ENCODE data around the gene ADRB2. TPM values are rescaled to one million over a fixed set of nuclear protein-coding genes. Genes with fewer than 3 reads are reported as not detected.

Gene ADRB2
- total RNA-seq, 1 donor from 2014 or later = 5.1 TPM

DNA sequence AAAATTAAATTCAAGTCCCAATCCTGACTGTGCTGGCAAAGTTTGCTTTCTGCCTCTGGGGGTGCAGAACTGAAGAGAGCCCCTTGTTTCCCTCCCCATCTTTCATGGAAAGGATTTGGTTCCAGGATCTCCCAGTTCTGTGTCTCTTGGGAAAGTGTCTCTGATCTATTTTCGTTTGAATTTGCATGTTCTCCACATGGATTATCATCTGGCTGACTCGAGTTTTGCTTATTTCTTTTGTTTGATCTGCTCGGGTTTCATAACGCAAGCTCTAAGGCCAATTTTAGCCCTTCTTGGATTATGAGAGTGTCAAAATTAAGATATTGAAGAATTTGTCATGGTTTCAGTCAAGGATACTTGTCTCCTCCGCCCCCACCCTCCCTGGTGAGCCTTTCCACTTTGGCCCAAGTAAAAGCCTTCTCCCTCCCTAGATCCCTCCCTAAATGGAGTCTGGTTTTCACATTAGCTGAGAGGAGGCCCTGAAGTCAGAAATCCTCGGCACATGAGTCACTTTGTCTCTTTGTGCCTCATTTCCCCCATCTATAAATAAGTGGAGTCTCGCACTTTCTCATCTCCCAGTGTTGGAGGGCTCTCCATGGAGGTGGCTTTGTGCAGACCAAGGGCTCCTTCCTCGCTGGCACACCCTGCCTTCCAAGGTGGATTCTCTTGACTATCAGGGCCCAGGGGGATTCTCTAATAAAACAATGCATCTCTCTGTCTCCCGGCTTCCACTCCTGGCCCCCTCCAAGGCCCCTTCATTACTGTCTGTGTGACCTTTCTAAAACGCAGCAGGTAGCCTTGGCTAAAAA, 17.3 kb downstream of the ADRB2 start:
- Histone ChIP-seq H3K27me3 (ENCODE audit: low read depth) (no peaks in the 10 kb centered on the region), H3K4me1 (peaks cover 77% of the 10 kb centered on the region), H3K36me3 (no peaks in the 10 kb centered on the region), H3K4me3 (no peak overlapping the region), H3K27ac (replicated peaks) (peak overlapping the region; percentile 62), H3K9me3 (replicated peaks) (no peaks in the 10 kb centered on the region)
- TF ChIP-seq, protein P1, sequence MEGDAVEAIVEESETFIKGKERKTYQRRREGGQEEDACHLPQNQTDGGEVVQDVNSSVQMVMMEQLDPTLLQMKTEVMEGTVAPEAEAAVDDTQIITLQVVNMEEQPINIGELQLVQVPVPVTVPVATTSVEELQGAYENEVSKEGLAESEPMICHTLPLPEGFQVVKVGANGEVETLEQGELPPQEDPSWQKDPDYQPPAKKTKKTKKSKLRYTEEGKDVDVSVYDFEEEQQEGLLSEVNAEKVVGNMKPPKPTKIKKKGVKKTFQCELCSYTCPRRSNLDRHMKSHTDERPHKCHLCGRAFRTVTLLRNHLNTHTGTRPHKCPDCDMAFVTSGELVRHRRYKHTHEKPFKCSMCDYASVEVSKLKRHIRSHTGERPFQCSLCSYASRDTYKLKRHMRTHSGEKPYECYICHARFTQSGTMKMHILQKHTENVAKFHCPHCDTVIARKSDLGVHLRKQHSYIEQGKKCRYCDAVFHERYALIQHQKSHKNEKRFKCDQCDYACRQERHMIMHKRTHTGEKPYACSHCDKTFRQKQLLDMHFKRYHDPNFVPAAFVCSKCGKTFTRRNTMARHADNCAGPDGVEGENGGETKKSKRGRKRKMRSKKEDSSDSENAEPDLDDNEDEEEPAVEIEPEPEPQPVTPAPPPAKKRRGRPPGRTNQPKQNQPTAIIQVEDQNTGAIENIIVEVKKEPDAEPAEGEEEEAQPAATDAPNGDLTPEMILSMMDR (IDR thresholded peaks at IDR 0.05; ENCODE audit: borderline replicate concordance) = no peak
- intact Hi-C loops (cut with micrococcal nuclease) = no loop called here
- DNase-seq = no peak

DNA sequence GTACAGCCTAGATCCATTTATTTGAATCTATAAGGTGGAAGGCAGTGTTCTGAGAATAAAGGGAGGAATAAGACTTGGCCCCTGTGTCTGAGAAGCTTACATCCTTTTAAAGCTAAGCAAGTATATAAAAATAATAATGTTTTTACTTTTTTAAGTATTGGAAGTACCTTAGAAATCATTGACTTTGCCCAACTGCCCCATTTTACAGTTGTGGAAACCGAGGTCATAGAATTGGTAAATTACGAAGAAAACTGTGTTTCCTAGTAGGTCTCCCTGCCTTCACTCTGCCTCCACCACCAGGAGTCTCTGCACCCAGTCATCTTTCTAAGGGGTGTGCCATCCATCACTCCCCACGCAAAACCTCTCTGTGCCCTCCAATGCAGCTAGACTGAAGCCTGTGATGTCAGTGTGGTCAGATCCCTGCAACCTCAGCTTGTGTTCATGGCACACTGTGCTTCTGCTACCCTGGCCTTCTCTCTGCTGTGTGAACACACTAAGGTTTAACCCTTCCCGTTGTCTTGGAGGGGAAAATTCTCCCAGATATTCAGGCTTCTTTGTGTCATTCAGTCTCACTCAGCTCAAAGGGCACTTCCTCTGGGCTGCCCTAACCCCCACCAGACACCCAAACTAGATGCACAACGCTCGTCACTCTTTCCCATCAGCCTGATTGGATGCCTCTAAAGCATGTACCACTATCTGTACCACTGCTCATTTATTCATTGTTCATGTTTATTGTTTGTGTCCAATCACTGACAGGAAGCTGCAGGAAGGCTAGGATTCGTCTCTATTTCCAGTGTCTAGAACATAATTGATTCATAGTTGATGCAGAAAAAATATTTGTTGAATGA, 18.2 kb downstream of the ADRB2 start:
- intact Hi-C loops (cut with micrococcal nuclease) = no loop called here
- Histone ChIP-seq H3K36me3 (no peaks in the 10 kb centered on the region), H3K4me1 (peaks cover 71% of the 10 kb centered on the region), H3K4me3 (no peak overlapping the region), H3K27ac (replicated peaks) (peak overlapping the region; percentile 62), H3K27me3 (ENCODE audit: low read depth) (no peaks in the 10 kb centered on the region), H3K9me3 (replicated peaks) (no peaks in the 10 kb centered on the region)
- TF ChIP-seq, protein P1 (IDR thresholded peaks at IDR 0.05; ENCODE audit: borderline replicate concordance) = no peak
- no peak for DNase-seq

DNA sequence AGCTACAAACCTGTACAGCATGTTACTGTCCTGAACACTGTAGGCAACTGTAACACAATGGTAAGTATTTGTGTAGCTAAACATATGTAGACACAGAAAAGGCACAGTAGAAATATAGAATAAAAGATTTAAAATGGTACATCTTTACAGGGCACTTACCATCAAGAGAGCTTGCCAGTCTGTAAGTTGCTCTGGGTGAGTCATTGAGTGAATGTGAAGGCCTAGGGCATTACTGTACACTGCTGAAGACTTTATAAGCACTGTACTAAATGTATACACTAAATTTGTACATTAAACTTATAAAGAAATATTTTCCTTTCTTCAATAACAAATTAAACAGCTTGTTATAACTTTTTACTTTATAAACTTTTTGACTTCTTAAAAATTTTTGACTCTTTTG, 20.5 kb downstream of the ADRB2 start:
- no peak for DNase-seq
- TF ChIP-seq, protein P1 (IDR thresholded peaks at IDR 0.05; ENCODE audit: borderline replicate concordance) = no peak
- H3K9me3 ChIP-seq (replicated peaks) = no peaks in the 10 kb centered on the region
- no peak overlapping the region for H3K27ac ChIP-seq (replicated peaks)
- peaks cover 53% of the 10 kb centered on the region for H3K4me1 ChIP-seq
- intact Hi-C loops (cut with micrococcal nuclease) = no loop called here
- no peak overlapping the region for H3K4me3 ChIP-seq
- H3K36me3 ChIP-seq = no peaks in the 10 kb centered on the region
- no peaks in the 10 kb centered on the region for H3K27me3 ChIP-seq (ENCODE audit: low read depth)

DNA sequence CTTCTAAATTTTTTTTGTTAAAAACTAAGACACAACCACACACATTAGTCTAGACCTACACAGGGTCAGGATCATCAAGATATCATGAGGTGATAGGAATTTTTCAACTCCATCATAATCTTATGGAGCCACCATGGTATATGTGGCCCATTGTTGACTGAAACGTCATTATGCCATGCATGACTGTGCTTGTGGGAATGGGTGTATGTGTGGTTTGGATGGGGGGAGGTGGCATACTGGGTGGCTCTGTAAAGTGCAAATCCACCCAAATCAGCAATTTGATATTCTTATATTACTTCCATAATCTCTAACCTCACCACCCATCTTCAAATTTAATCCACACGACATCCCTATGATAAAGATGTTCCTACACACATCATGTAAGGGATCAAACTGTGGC, 21.0 kb downstream of the ADRB2 start:
- no peak overlapping the region for H3K27ac ChIP-seq (replicated peaks)
- DNase-seq = no peak
- peaks cover 51% of the 10 kb centered on the region for H3K4me1 ChIP-seq
- H3K27me3 ChIP-seq (ENCODE audit: low read depth) = no peaks in the 10 kb centered on the region
- intact Hi-C loops (cut with micrococcal nuclease) = no loop called here
- H3K9me3 ChIP-seq (replicated peaks) = no peaks in the 10 kb centered on the region
- H3K36me3 ChIP-seq = no peaks in the 10 kb centered on the region
- TF ChIP-seq, protein P1 (IDR thresholded peaks at IDR 0.05; ENCODE audit: borderline replicate concordance) = no peak
- no peak overlapping the region for H3K4me3 ChIP-seq

DNA sequence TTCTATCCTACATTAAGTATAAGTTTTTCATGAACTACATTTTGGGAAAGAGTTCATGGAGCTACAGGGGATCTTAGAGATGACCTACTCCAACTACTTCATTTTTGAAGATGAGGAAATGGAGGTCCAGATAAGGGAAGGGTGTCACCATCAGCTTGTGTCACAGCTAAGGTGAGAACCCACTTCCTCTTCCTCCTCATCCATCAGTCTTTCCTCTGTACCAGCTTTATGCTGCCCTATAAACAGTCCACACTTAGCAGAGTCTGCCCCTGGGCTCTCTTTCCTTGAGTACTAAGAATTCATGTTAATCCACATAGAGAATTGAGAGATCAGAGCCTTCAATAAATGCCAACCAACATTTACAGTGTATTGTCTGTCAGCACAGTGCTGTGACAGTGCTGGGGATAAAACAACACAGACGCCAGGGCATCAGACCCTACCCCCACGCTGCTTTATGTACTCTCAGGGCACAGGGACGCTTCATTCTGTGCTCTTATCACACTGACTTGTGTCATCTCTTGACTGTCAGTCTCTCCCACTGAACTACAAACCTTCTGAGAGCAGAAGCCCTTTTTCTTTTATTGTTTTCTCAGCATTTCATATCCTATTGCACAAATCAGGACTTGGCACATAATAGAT, 22.1 kb downstream of the ADRB2 start:
- H3K27me3 ChIP-seq (ENCODE audit: low read depth) = no peaks in the 10 kb centered on the region
- TF ChIP-seq, protein P1 (IDR thresholded peaks at IDR 0.05; ENCODE audit: borderline replicate concordance) = no peak
- H3K4me1 ChIP-seq = peaks cover 49% of the 10 kb centered on the region
- H3K4me3 ChIP-seq = no peak overlapping the region
- intact Hi-C loops (cut with micrococcal nuclease) = no loop called here
- no peak for DNase-seq
- no peaks in the 10 kb centered on the region for H3K9me3 ChIP-seq (replicated peaks)
- no peaks in the 10 kb centered on the region for H3K36me3 ChIP-seq
- H3K27ac ChIP-seq (replicated peaks) = no peak overlapping the region
